Esophagus squamous epithelium (tissue), 5 donors: Measurements from ENCODE around the gene CFAP119. TPM values are rescaled to one million over a fixed set of nuclear protein-coding genes. Genes with fewer than 3 reads are reported as not detected.

Source experiments
- DNase-seq: peaks from one replicate; lab custom pipeline; 2025; lab: John Stamatoyannopoulos, UW
- H3K27ac ChIP-seq, 4 donors: fragments of 200-600 bp; sonication (generic); one replicate each; pipeline ENCODE4 v1.5.1; 2016 to 2019; ENCODE audit warnings: mild to moderate bottlenecking in 1 of 4
- H3K27me3 ChIP-seq, 4 donors: fragments of 200-600 bp; sonication (generic); 1 replicate in 3 of 4; 2 replicates in 1 of 4; pipeline versions ENCODE4 v1.5.1 to v1.6.0; 2017 to 2021; ENCODE audit warnings: antibody characterized with exemption in 1 of 4
- H3K36me3 ChIP-seq, 3 donors: fragments of 200-600 bp; sonication (generic); one replicate each; pipeline ENCODE4 v1.5.1; 2016 to 2019
- H3K4me1 ChIP-seq, 3 donors: fragments of 200-600 bp; sonication (generic); one replicate each; pipeline ENCODE4 v1.5.1; 2017 to 2019
- H3K4me3 ChIP-seq, 4 donors: fragments of 200-600 bp; sonication (generic); 1 replicate in 3 of 4; 2 replicates in 1 of 4; pipeline ENCODE4 v1.5.1; 2016 to 2019; ENCODE audit warnings: mild to moderate bottlenecking in 2 of 4, moderate library complexity in 1 of 4
- H3K9me3 ChIP-seq, 3 donors: fragments of 200-600 bp; sonication (generic); one replicate each; pipeline ENCODE4 v1.5.1; 2016 to 2019
- POLR2A ChIP-seq, 4 donors: fragments of 450-650 bp; IDR thresholded peaks; one replicate each; pipeline ENCODE4 v1.6.1; 2017; ENCODE audit warnings: antibody characterized with exemption in 4 of 4, mild to moderate bottlenecking in 4 of 4, moderate library complexity in 3 of 4
- WGBS, 2 donors: methylation state at CpG; one replicate each; pipeline ENCODE4 v1.1.5; 2018; 5-methylcytosine and 5-hydroxymethylcytosine counted together
- intact Hi-C: fragments of 100-400 bp; cut with DNase I; formaldehyde crosslinking; loops from one replicate; pipeline ENCODE4 v1.15.0; 2022
- total RNA-seq, 4 donors: library from RNA; depleted of rRNA; stranded (reverse); fragments of >200 nt; gene quantifications; one replicate each; pipeline ENCODE4 v1.1.0, GENCODE V29; 2016
- TF ChIP-seq, protein P1 (sequence below), 6 experiments: fragments of 450-650 bp in 4 of 6; fragments of 200-600 bp in 2 of 6; sonication (generic) in 2 of 6; IDR thresholded peaks; one replicate each; pipeline ENCODE4 v1.5.1; 2016 to 2019; ENCODE audit warnings: antibody characterized with exemption in 6 of 6, mild to moderate bottlenecking in 4 of 6, moderate library complexity in 4 of 6
- donor health status: DM: yes; HTN: yes; CAD: no.

CFAP119 gene
- total RNA-seq, 4 donors from 2014 or later: 1.3 to 5.0 (median 3.4) TPM; not detected in 1

DNA sequence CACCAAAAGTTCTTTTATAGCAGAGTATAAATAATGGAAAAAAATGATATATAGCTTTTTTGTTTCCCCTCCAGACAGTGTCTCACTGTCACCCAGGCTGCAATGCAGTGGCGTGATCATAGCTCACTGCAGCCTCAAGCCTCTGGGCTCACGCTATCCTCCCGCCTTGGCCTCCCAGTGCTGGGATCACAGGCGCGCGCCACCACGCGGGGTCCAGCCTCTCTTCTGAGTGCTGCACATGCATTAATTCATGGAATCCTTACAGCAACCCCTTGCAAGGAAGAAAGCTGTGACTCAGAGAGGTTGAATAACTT lies 43.2 kb upstream of the CFAP119 start:
- 47 to 97% methylated on average over 3 to 8 of the region's 8 CpGs for WGBS, 2 donors

DNA sequence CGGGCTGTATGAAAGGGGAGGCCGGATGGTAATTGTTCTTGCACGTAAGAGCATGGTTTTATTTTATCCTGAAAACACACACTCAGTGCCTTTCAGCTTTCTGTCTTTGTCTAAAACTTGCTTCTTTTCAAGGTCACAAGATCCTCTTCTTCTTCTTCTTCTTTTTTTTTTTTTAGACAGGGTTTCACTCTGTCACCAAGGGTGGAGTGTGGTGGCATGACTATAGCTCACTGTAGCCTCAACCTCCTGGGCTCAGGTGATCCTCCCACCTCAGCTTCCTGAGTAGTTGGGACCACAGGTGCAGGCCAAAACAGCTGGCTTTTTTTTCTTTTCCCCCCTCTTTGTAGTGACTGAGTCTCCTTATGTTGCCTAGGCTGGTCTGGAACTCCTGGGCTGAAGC lies 41.1 kb upstream of the CFAP119 start:
- H3K27ac ChIP-seq: no peak overlapping the region
- H3K4me3 ChIP-seq: no peak overlapping the region
- whole genome bisulfite sequencing, 2 donors: 58 to 61% methylated on average over 3 of the region's 3 CpGs
- no peak for DNase-seq
- H3K4me1 ChIP-seq: peaks cover 3 to 26% (median 16%) of the 10 kb centered on the region in 3 donors
- no peaks in the 10 kb centered on the region for H3K9me3 ChIP-seq
- H3K27me3 ChIP-seq: no peaks in the 10 kb centered on the region
- H3K36me3 ChIP-seq: no peaks in the 10 kb centered on the region
- intact Hi-C loops: no loop called here
- TF ChIP-seq, protein P1, sequence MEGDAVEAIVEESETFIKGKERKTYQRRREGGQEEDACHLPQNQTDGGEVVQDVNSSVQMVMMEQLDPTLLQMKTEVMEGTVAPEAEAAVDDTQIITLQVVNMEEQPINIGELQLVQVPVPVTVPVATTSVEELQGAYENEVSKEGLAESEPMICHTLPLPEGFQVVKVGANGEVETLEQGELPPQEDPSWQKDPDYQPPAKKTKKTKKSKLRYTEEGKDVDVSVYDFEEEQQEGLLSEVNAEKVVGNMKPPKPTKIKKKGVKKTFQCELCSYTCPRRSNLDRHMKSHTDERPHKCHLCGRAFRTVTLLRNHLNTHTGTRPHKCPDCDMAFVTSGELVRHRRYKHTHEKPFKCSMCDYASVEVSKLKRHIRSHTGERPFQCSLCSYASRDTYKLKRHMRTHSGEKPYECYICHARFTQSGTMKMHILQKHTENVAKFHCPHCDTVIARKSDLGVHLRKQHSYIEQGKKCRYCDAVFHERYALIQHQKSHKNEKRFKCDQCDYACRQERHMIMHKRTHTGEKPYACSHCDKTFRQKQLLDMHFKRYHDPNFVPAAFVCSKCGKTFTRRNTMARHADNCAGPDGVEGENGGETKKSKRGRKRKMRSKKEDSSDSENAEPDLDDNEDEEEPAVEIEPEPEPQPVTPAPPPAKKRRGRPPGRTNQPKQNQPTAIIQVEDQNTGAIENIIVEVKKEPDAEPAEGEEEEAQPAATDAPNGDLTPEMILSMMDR (IDR thresholded peaks at IDR 0.05): no peak
- no peak for TF ChIP-seq POLR2A (IDR thresholded peaks at IDR 0.05)

More for the DNA sequence above, 43.2 kb upstream of the CFAP119 start:
- no peak for DNase-seq
- Histone ChIP-seq H3K4me1 (peaks cover 3 to 26% (median 16%) of the 10 kb centered on the region in 3 donors), H3K4me3 (peak overlapping the region; percentile 72 to 90 (median 78)), H3K9me3 (no peaks in the 10 kb centered on the region), H3K36me3 (no peaks in the 10 kb centered on the region), H3K27ac (peak overlapping the region; percentile 88 to 95 (median 91)), H3K27me3 (no peaks in the 10 kb centered on the region)
- TF ChIP-seq, protein P1 (IDR thresholded peaks at IDR 0.05): no peak
- no peak for TF ChIP-seq POLR2A (IDR thresholded peaks at IDR 0.05)
- intact Hi-C loops: no loop called here

DNA sequence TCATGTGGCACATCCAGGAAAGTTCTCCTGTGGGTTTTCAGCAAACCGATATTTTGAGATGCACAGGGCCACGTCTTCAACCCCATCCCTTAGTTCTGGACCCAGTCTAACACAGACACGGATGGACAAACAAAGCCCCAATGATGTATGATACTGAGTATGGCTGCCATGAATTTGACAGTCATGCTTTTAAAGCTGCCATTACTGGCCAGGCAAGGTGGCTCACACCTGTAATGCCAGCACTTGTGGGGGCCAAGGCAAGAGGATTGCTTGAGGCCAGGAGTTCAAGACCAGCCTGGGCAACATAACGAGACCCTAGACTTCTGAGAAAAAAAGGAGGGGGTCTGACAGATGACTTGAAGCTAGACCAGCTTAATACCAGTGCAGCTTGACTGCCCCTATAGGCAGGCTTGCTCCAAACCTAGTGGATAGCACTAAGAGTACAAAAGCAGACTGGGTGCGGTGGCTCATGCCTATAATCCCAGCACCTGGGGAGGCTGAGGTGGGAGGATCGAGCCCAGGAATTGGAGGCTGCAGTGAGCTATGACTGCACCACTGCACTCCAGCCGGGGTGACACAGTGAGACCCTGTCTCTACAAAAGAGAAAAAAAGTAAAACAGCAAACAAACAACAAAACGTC lies 35.9 kb upstream of the CFAP119 start:
- Histone ChIP-seq H3K36me3 (no peaks in the 10 kb centered on the region), H3K9me3 (no peaks in the 10 kb centered on the region), H3K27ac (no peak overlapping the region), H3K4me3 (no peak overlapping the region), H3K27me3 (no peaks in the 10 kb centered on the region), H3K4me1 (peaks cover 0 to 8% (median 0%) of the 10 kb centered on the region in 3 donors)
- TF ChIP-seq POLR2A (IDR thresholded peaks at IDR 0.05): no peak
- TF ChIP-seq, protein P1 (IDR thresholded peaks at IDR 0.05): no peak
- DNase-seq: no peak
- 64 to 83% methylated on average over 8 of the region's 8 CpGs for WGBS, 2 donors
- intact Hi-C loops: no loop called here

DNA sequence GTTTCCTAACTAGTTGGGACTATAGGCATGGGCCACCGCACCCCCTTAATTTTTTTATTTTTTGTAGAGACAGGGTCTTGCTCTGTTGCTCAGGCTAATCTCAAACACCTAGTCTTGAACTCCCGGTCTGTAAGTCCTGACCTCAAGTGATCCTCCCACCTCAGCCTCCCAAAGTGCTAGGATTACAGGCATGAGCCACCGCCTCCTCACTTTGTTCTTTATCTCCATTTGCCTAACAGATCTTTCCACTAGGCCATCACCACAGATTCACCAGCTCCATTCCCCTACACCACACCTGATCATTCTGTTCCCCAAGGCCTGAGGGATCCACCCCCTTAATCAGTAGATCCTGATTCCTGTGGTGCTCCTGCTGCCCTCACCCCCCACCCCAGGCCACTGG lies 32.8 kb upstream of the CFAP119 start:
- H3K36me3 ChIP-seq: no peaks in the 10 kb centered on the region
- no peaks in the 10 kb centered on the region for H3K27me3 ChIP-seq
- peaks cover 0 to 8% (median 0%) of the 10 kb centered on the region in 3 donors for H3K4me1 ChIP-seq
- no peak for TF ChIP-seq POLR2A (IDR thresholded peaks at IDR 0.05)
- TF ChIP-seq, protein P1 (IDR thresholded peaks at IDR 0.05): no peak
- no peak for DNase-seq
- H3K27ac ChIP-seq: no peak overlapping the region
- WGBS, 2 donors: 79 to 90% methylated on average over 3 of the region's 3 CpGs
- intact Hi-C loops: no loop called here
- no peaks in the 10 kb centered on the region for H3K9me3 ChIP-seq
- H3K4me3 ChIP-seq: no peak overlapping the region

DNA sequence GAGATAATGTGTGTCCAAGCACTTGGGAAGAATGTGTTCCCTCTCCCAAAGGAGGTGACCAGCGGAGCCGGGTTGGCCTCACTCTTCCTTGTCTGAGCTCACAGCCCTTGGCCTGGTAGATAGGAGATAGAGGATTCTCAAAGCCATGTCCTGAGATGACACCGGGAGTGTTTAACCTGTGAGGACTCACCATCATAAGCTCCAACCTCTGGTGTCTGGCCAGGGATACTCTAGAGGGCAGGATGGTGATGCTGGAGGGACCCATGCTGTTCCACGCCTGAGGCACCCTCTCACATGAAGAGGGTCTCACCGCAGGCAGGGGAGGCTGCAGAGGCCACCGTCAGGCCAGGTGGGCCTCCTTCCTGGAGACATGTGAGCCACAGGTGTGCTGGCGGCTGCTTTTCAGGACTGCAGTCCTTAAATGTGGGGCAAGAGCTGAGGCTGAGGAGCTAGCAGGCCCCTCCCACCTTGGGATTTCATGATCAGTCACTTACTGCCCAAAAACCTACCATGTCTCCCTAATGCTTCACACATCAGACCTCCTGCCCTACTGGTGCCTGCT lies 31.7 kb upstream of the CFAP119 start:
- Histone ChIP-seq H3K36me3 (no peaks in the 10 kb centered on the region), H3K9me3 (no peaks in the 10 kb centered on the region), H3K4me3 (no peak overlapping the region), H3K27ac (no peak overlapping the region), H3K4me1 (peaks cover 0 to 8% (median 0%) of the 10 kb centered on the region in 3 donors), H3K27me3 (no peaks in the 10 kb centered on the region)
- 81 to 100% methylated on average over 1 to 7 of the region's 7 CpGs for WGBS, 2 donors
- no peak for DNase-seq
- TF ChIP-seq, protein P1 (IDR thresholded peaks at IDR 0.05): no peak
- no peak for TF ChIP-seq POLR2A (IDR thresholded peaks at IDR 0.05)
- intact Hi-C loops: no loop called here
